ENCODE results near the gene MAP2K6. TPM values are rescaled to one million over a fixed set of nuclear protein-coding genes. Genes with fewer than 3 reads are reported as not detected.

MAP2K6 gene
- 12.3 and 12.4 TPM in 2 replicates for total RNA-seq (2014; rRNA removed; shearing (Covaris generic))

- in situ Hi-C loops (cut with HindIII; ENCODE audit: low sequenced_read_pairs), result no loop called here
- peak; percentile 92 for DNase-seq (ENCODE audit: low spot score)
Observed at GRCh38 chr17:69414408-69415274, at the start of gene MAP2K6. Gene MAP2K6, plus strand, starts transcription at chr17:69414697. Its CDS starts 288 bp downstream, at chr17:69414985.

GRCh38 chr17:69367298-69367697, 47.2 kb upstream of the MAP2K6 start:
- no peak for DNase-seq (ENCODE audit: low spot score)
- in situ Hi-C loops (cut with HindIII; ENCODE audit: low sequenced_read_pairs), result no loop called here

GRCh38 chr17:69373069-69373468, 41.4 kb upstream of the MAP2K6 start:
- in situ Hi-C loops (cut with HindIII; ENCODE audit: low sequenced_read_pairs), result no loop called here

GRCh38 chr17:69375229-69375628, 39.3 kb upstream of the MAP2K6 start:
- DNase-seq (ENCODE audit: low spot score), result no peak

More at GRCh38 chr17:69373069-69373468, 41.4 kb upstream of the MAP2K6 start:
- DNase-seq (ENCODE audit: low spot score), result no peak

GRCh38 chr17:69388822-69389442, 25.6 kb upstream of the MAP2K6 start:
- in situ Hi-C loops (cut with HindIII; ENCODE audit: low sequenced_read_pairs), result no loop called here

More at GRCh38 chr17:69375229-69375628, 39.3 kb upstream of the MAP2K6 start:
- in situ Hi-C loops (cut with HindIII; ENCODE audit: low sequenced_read_pairs), result no loop called here

GRCh38 chr17:69390795-69391501, 23.5 kb upstream of the MAP2K6 start:
- no peak for DNase-seq (ENCODE audit: low spot score)
- in situ Hi-C loops (cut with HindIII; ENCODE audit: low sequenced_read_pairs), result no loop called here

More at GRCh38 chr17:69388822-69389442, 25.6 kb upstream of the MAP2K6 start:
- no peak for DNase-seq (ENCODE audit: low spot score)

GRCh38 chr17:69401251-69401650, 13.2 kb upstream of the MAP2K6 start:
- DNase-seq (ENCODE audit: low spot score), result no peak
- in situ Hi-C loops (cut with HindIII; ENCODE audit: low sequenced_read_pairs), result no loop called here

GRCh38 chr17:69402052-69402451, 12.4 kb upstream of the MAP2K6 start:
- in situ Hi-C loops (cut with HindIII; ENCODE audit: low sequenced_read_pairs), result no loop called here
- no peak for DNase-seq (ENCODE audit: low spot score)

GRCh38 chr17:69404399-69404798, 10.1 kb upstream of the MAP2K6 start:
- in situ Hi-C loops (cut with HindIII; ENCODE audit: low sequenced_read_pairs), result no loop called here
- DNase-seq (ENCODE audit: low spot score), result no peak

GRCh38 chr17:69405096-69405495, 9.4 kb upstream of the MAP2K6 start:
- no peak for DNase-seq (ENCODE audit: low spot score)

GRCh38 chr17:69406941-69407340, 7.6 kb upstream of the MAP2K6 start:
- no peak for DNase-seq (ENCODE audit: low spot score)
- in situ Hi-C loops (cut with HindIII; ENCODE audit: low sequenced_read_pairs), result no loop called here

More at GRCh38 chr17:69405096-69405495, 9.4 kb upstream of the MAP2K6 start:
- in situ Hi-C loops (cut with HindIII; ENCODE audit: low sequenced_read_pairs), result no loop called here

- in situ Hi-C loops (cut with HindIII; ENCODE audit: low sequenced_read_pairs), result no loop called here
Observed at GRCh38 chr17:69407759-69408158, 6.7 kb upstream of the MAP2K6 start.

GRCh38 chr17:69410671-69411070, 3.8 kb upstream of the MAP2K6 start:
- DNase-seq (ENCODE audit: low spot score), result no peak
- in situ Hi-C loops (cut with HindIII; ENCODE audit: low sequenced_read_pairs), result no loop called here

More at GRCh38 chr17:69407759-69408158, 6.7 kb upstream of the MAP2K6 start:
- DNase-seq (ENCODE audit: low spot score), result no peak

GRCh38 chr17:69411766-69412165, 2.7 kb upstream of the MAP2K6 start:
- no peak for DNase-seq (ENCODE audit: low spot score)
- in situ Hi-C loops (cut with HindIII; ENCODE audit: low sequenced_read_pairs), result no loop called here

GRCh38 chr17:69412251-69412671, 2.2 kb upstream of the MAP2K6 start:
- in situ Hi-C loops (cut with HindIII; ENCODE audit: low sequenced_read_pairs), result no loop called here
- no peak for DNase-seq (ENCODE audit: low spot score)

GRCh38 chr17:69415431-69415830, 934 bp downstream of the MAP2K6 start:
- in situ Hi-C loops (cut with HindIII; ENCODE audit: low sequenced_read_pairs), result no loop called here
- DNase-seq (ENCODE audit: low spot score), result peak; percentile 22

GRCh38 chr17:69417545-69418483, 3.3 kb downstream of the MAP2K6 start:
- in situ Hi-C loops (cut with HindIII; ENCODE audit: low sequenced_read_pairs), result no loop called here
- DNase-seq (ENCODE audit: low spot score), result peak; percentile 20

- no peak for DNase-seq (ENCODE audit: low spot score)
- in situ Hi-C loops (cut with HindIII; ENCODE audit: low sequenced_read_pairs), result no loop called here
Observed at GRCh38 chr17:69418535-69418934, 4.0 kb downstream of the MAP2K6 start.

- in situ Hi-C loops (cut with HindIII; ENCODE audit: low sequenced_read_pairs), result no loop called here
- DNase-seq (ENCODE audit: low spot score), result no peak
Observed at GRCh38 chr17:69423450-69423849, 9.0 kb downstream of the MAP2K6 start.

Data from G401 (cell line).